GDM1 (cell line): ENCODE measurements around the gene TBC1D1.

Experiments used
- DNase-seq: peaks from one replicate; lab custom pipeline; 2025; lab: John Stamatoyannopoulos, UW

The TBC1D1 gene, protein sequence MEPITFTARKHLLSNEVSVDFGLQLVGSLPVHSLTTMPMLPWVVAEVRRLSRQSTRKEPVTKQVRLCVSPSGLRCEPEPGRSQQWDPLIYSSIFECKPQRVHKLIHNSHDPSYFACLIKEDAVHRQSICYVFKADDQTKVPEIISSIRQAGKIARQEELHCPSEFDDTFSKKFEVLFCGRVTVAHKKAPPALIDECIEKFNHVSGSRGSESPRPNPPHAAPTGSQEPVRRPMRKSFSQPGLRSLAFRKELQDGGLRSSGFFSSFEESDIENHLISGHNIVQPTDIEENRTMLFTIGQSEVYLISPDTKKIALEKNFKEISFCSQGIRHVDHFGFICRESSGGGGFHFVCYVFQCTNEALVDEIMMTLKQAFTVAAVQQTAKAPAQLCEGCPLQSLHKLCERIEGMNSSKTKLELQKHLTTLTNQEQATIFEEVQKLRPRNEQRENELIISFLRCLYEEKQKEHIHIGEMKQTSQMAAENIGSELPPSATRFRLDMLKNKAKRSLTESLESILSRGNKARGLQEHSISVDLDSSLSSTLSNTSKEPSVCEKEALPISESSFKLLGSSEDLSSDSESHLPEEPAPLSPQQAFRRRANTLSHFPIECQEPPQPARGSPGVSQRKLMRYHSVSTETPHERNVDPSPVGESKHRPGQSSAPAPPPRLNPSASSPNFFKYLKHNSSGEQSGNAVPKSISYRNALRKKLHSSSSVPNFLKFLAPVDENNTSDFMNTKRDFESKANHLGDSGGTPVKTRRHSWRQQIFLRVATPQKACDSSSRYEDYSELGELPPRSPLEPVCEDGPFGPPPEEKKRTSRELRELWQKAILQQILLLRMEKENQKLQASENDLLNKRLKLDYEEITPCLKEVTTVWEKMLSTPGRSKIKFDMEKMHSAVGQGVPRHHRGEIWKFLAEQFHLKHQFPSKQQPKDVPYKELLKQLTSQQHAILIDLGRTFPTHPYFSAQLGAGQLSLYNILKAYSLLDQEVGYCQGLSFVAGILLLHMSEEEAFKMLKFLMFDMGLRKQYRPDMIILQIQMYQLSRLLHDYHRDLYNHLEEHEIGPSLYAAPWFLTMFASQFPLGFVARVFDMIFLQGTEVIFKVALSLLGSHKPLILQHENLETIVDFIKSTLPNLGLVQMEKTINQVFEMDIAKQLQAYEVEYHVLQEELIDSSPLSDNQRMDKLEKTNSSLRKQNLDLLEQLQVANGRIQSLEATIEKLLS (N-terminal part only)

DNA sequence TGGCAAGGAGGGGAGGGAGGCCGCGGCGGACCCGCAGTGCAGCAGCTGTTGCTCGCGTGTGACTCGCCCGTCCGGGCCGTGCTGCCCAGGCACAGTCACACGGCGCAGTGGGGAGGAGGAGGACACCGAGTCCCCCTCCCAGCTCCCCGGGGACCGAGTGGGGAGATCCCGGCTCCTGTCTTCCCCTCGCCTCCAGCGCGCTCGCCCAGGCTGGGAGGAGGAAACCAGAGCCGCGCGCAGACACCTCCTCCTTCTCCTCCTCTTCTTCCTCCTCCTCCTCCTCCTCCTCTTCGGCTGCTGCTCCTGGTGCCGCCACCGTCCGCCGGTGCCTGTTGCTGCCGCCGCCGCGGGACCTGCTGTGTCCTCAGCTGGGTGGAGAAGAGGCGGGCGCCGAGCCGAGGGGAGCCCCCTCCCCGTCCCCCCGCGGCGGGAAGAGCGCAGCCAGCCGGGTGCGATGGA, at the start of gene TBC1D1:
Gene TBC1D1 (plus strand): TSS at position 284 of the 459 bp plus-strand sequence. CDS start 11,012 bp downstream, outside the sequence.
- DNase-seq = peak; percentile 29

DNA sequence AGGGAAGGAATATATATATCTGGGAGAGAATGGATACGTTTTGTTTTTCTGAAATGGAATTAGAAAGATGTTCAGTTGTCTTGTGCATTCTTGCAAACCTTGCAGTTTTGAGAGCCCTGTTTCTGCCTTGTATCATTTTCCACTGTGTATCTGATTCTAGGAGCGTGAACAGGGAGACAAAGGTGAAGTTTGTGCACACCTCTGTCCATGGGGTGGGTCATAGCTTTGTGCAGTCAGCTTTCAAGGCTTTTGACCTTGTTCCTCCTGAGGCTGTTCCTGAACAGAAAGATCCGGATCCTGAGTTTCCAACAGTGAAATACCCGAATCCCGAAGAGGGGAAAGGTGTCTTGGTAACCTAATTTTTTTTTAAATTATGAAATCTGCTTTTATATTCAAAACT, 46.7 kb upstream of the TBC1D1 start:
- no peak for DNase-seq

DNA sequence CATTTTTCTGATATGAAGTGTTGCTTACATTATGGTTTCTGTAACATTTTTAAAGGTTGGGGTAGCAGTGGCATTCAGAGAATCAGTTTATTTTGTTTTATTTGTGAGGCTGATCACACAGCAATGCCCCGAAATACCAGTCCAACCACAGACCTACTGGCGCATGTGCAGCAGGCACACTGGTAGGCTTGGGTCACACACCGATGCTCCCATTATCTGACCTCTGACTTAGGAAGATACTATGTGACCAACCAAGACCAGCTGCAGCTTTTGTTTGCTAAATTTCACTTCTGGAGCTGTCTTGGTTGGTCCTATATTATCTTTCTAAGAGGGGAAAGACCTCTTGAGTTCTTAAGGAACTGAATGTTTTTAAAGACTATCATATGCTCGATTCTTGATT, 45.7 kb upstream of the TBC1D1 start:
- DNase-seq = no peak

GRCh38 chr4:37847311-37847884, 43.5 kb upstream of the TBC1D1 start:
- DNase-seq = no peak

DNA sequence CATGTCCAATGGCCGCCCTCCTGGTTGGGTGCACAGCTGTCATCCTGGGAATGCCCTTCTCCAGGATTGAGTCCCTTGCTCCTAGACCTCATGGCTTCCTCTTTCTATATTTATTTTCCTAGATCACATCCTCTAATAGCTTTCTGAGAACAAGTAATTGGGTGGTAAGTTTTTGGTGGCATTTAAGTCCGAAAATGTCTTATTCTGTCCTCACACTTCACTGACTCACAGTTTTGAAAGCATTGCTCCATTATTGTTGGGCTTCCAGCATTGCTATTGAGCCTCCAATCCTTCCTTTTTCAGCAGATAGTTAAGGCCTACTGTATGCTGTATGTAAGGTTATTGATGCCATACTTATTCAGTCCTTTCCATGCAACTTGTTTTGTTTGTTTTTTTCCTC, 38.5 kb upstream of the TBC1D1 start:
- no peak for DNase-seq

DNA sequence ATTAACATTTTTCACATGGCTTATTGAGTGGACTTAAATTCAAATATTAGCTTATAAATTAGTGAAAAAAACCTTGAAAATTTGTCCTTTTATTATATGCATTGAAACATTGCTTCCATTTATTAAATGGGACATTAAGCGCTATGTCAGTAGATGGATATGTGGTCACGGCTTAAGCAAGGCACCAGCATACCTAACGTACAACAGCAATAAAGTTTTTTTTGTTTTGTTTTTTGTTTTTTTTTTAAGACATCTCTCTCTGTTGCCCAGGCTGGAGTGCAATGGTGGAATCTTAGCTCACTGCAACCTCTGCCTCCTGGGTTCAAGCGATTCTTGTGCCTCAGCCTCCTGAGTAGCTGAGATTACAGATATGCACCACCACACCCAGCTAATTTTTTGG, 32.8 kb upstream of the TBC1D1 start:
- no peak for DNase-seq

- no peak for DNase-seq
These were observed 32.0 kb upstream of the TBC1D1 start for GRCh38 chr4:37858872-37859271.

GRCh38 chr4:37860266-37860665, 30.6 kb upstream of the TBC1D1 start:
- no peak for DNase-seq

DNA sequence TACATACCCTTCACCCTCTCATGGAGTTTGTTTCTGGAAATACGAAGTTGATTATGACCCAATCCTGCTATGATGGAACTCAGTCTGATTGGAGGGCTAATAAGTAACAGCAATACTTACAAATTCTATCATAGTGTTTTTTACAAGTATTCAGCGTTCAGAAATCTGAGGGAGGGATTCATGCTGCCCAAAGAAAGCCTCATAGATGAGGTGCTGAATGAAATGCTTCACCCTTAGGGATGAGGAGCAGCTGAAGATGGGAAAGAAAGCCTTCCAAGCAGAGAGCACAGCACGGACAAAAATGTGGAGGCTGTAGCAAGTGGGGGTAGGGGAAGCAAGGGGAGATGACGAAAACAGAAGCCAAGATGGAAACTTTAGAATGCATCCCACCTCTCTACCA, 27.9 kb upstream of the TBC1D1 start:
- no peak for DNase-seq

GRCh38 chr4:37864786-37865185, 26.1 kb upstream of the TBC1D1 start:
- peak; percentile 64 for DNase-seq

- DNase-seq = no peak
These were observed 25.4 kb upstream of the TBC1D1 start for GRCh38 chr4:37865450-37865849.

DNA sequence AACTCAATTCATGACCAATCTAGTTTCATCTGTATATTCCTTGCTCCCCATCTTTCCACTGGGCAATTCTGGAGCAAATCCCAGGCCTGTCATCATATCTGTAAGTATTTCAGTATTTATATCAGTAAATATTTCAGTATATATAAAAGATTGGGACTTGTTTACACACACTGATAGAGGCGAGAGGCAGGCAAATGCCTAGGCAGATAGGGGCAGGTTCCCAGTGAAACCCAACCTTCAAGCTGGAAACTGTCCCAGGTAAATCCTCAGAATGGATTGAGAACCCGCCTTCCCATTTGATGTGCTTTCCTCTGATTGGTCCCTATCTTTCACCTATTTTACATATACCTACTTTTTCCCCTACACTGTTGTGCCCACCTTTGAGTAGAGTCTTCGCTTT, 23.8 kb upstream of the TBC1D1 start:
- no peak for DNase-seq

- no peak for DNase-seq
These were observed 22.6 kb upstream of the TBC1D1 start for GRCh38 chr4:37868238-37868637.

DNA sequence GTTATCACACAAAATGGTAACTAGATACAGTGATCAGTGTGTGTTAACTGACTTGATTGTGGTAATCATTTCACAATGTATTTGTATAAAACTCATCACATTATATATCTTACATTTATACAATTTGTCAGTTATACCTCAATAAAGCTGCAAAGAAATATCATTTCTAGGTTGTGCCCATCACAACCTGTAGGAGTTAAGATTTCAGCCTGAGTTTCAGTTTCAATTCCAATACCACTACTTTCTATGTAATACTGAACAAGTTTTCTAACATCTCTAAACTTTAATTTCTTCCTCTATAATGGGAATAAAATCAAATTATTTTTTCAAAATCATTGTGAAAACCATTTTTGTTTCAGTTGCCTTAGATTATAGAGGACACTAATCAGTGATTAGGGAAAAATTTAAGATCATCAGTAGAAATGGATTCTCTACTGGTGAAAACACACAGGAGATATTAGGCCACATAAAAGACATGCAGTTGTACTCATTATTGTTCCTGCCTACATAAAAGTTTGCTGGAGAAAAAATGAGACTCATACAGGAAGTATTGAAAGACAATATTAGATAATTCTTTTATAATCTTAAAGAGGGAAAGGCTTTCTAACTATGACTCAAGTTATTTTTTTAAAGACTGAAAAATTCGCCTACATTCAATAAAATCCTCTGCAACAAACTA, 18.4 kb upstream of the TBC1D1 start:
- DNase-seq = no peak

- DNase-seq = no peak
These were observed 17.5 kb upstream of the TBC1D1 start for GRCh38 chr4:37873386-37873785.

DNA sequence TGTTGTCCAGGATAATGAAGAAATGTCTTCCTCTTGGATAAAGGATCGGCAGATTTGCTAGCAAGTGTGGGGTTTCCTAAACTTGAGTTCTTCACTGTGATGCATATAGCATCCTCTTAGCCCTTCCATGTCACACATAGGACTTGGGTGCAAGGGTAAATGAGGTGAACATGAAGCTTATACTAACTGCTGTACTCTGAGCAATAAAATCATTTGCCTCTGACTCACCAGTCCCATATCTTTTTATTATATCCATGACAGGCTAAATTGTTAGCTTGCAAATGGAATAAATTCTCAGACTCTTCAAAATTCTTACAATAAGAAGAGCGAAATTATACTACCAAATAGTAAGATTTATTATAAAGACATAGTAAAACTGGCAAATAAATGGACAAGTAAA, 14.7 kb upstream of the TBC1D1 start:
- no peak for DNase-seq

GRCh38 chr4:37879365-37879764, 11.5 kb upstream of the TBC1D1 start:
- DNase-seq = no peak

DNA sequence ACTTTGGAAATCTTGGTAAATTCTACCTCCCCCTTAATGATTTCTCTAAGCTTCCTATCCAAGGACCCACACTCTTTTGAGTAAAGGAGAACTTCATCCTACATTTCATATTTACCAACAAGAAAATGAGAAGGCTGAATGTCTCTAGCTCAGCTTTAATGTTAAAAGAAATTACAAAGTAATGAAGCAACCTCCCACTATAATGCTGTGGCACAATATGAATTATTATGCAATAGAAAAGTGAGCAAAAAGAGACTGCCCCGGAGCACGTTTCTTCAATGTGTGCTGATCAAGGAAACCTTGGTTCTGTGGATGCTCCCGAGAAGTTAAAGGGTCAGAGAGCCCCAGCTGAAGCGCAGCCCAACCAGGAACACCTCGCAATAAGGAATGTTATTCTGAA, 9.1 kb upstream of the TBC1D1 start:
- DNase-seq = no peak

- no peak for DNase-seq
These were observed 8.1 kb upstream of the TBC1D1 start for GRCh38 chr4:37882665-37883296.

DNA sequence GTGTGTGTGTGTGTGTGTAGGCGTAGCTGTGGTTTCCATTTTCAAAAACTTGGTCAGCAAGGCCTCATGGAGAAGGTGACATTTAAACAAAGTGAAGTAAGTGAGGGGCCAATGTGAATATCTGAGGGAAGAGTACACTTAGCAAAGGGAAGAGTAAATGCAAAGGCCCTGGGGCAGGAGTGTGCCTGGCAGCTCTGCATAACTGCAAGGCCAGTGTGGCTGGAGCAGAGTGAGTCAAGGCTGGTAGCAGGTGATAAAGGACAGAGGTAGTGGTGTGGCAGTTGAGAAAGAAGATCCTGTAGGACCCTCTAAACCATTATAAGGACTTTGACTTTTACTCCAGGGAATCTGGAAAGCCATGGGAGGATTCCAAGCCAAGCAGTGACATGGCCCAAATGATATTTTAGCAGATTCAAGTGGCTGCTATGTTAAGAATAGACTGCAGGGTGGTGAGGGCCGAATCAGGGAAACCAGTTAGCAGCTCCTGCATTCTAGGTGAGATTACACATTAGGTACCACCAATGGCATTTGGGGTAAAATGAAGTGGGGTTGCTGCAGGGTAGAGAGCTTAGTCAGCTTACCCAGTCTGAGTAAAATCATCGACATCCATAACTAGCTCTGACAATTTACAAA, 5.9 kb upstream of the TBC1D1 start:
- DNase-seq = no peak
